ENCODE results near the gene HNRNPUL2. TPM values are rescaled to one million over a fixed set of nuclear protein-coding genes. Genes with fewer than 3 reads are reported as not detected.

The HNRNPUL2 gene
- total RNA-seq, 3 donors from 2014 or later = 53.0 to 70.3 (median 58.6) TPM

- peak overlapping the region; percentile 9 for H3K4me3 ChIP-seq
- no peaks in the 10 kb centered on the region for H3K9me3 ChIP-seq
- no peak for TF ChIP-seq CTCF (IDR thresholded peaks at IDR 0.05)
- DNase-seq (peak; percentile 95 to 99 (median 98)), ATAC-seq (peak; percentile 82)
- H3K36me3 ChIP-seq (ENCODE audit: low read depth) = no peaks in the 10 kb centered on the region
- intact Hi-C loops (cut with DNase I, micrococcal nuclease) = no loop called here
- H3K4me1 ChIP-seq (ENCODE audit: low read depth) = peaks cover 34% of the 10 kb centered on the region
Measured at GRCh38 chr11:62709247-62710000, 17.8 kb downstream of the HNRNPUL2 start.

- Histone ChIP-seq H3K36me3 (ENCODE audit: low read depth) (no peaks in the 10 kb centered on the region), H3K4me3 (peak overlapping the region; percentile 9), H3K4me1 (ENCODE audit: low read depth) (peaks cover 34% of the 10 kb centered on the region), H3K9me3 (no peaks in the 10 kb centered on the region)
- ATAC-seq (peak; percentile 22), DNase-seq (peak; percentile 57 to 77 (median 73))
- no peak for TF ChIP-seq CTCF (IDR thresholded peaks at IDR 0.05)
- intact Hi-C loops (cut with DNase I, micrococcal nuclease) = no loop called here
Measured at GRCh38 chr11:62708793-62709192, 18.5 kb downstream of the HNRNPUL2 start.

- no peak overlapping the region for H3K4me3 ChIP-seq
- intact Hi-C loops (cut with DNase I, micrococcal nuclease) = no loop called here
Measured at GRCh38 chr11:62708392-62708791, 18.9 kb downstream of the HNRNPUL2 start.

GRCh38 chr11:62707277-62707861 lies 19.9 kb downstream of the HNRNPUL2 start, which contains the start of the genes BSCL2 and GNG3:
Gene BSCL2, minus strand, starts transcription at chr11:62707424. Its CDS starts 229 bp downstream, at chr11:62707195.
Gene GNG3, plus strand, starts transcription at chr11:62707676. Its CDS starts 620 bp downstream, at chr11:62708296.
- H3K36me3 ChIP-seq (ENCODE audit: low read depth) = no peaks in the 10 kb centered on the region
- H3K4me3 ChIP-seq = peak within 1 kb of the TSS; percentile 47
- no peak for ATAC-seq
- peaks cover 32% of the 10 kb centered on the region for H3K4me1 ChIP-seq (ENCODE audit: low read depth)
- intact Hi-C loops (cut with DNase I, micrococcal nuclease) = no loop called here
- no peak for TF ChIP-seq CTCF (IDR thresholded peaks at IDR 0.05)
- DNase-seq = peak; percentile 33 to 58 (median 47)
- no peaks in the 10 kb centered on the region for H3K9me3 ChIP-seq

More at GRCh38 chr11:62708392-62708791, 18.9 kb downstream of the HNRNPUL2 start:
- TF ChIP-seq CTCF (IDR thresholded peaks at IDR 0.05) = no peak
- Histone ChIP-seq H3K9me3 (no peaks in the 10 kb centered on the region), H3K4me1 (ENCODE audit: low read depth) (peaks cover 38% of the 10 kb centered on the region), H3K36me3 (ENCODE audit: low read depth) (no peaks in the 10 kb centered on the region)
- DNase-seq (peak; percentile 31 to 51 (median 36)), ATAC-seq (no peak)

GRCh38 chr11:62706850-62707247 lies 20.4 kb downstream of the HNRNPUL2 start:
- Histone ChIP-seq H3K9me3 (no peaks in the 10 kb centered on the region), H3K4me1 (ENCODE audit: low read depth) (peaks cover 32% of the 10 kb centered on the region), H3K36me3 (ENCODE audit: low read depth) (no peaks in the 10 kb centered on the region), H3K4me3 (no peak overlapping the region)
- DNase-seq = peak; percentile 34 to 50 (median 37)
- ATAC-seq = no peak
- intact Hi-C loops (cut with DNase I, micrococcal nuclease) = no loop called here
- TF ChIP-seq CTCF (IDR thresholded peaks at IDR 0.05) = no peak

All from mucosa of descending colon (tissue), 3 donors.